Heart left ventricle (tissue), 13 donors: ENCODE measurements around the gene RGL1.

Experiments
- POLR2A ChIP-seq, 2 donors: fragments of 450-650 bp; IDR thresholded peaks; one replicate each; pipeline ENCODE4 v1.6.1; 2017; ENCODE audit warnings: antibody characterized with exemption in 2 of 2, mild to moderate bottlenecking in 2 of 2, moderate library complexity in 2 of 2
- TF ChIP-seq, protein P1 (sequence below), 12 donors: fragments of 200-600 bp; sonication (generic) in 4 of 12; IDR thresholded peaks; one replicate each; pipeline versions ENCODE4 v1.5.0 to v1.8.0; 2018 to 2022; ENCODE audit warnings: antibody characterized with exemption in 12 of 12, mild to moderate bottlenecking in 5 of 12
- donor health status: ischemic (EF 13 %, LVEDD 7.1; RV severe dilation, severe dysfunction).
- donor health status: DM: no; HTN: yes; CAD: no.
- donor health status: DM: no; HTN: no; CAD: no.
- donor health status: ischemic (EF 25% LVEDD 6.9; RV normal size, moderate dysfunction).
- donor health status: ischemic (EF 25% LVEDD 5.7; RV mildly dilated, moderate dysfunction).
- donor health status: ischemic (EF 35%, LVEDD 5.7; RV mildly dilated, moderate dysfunction).
- donor health status: nonischemic (EF 11% LVEDD 7.7; RV severe dilation, severe dysfunction).
- donor health status: DM: yes; HTN: yes; CAD: no.
- donor health status: PGD.
- donor health status: ischemic (EF 29% LVEDD 5.4; RV normal size, mild dysfunction).
- donor health status: nonischemic (EF 23%, LVEDD 6.1; RV moderate dilation, normal function).

DNA sequence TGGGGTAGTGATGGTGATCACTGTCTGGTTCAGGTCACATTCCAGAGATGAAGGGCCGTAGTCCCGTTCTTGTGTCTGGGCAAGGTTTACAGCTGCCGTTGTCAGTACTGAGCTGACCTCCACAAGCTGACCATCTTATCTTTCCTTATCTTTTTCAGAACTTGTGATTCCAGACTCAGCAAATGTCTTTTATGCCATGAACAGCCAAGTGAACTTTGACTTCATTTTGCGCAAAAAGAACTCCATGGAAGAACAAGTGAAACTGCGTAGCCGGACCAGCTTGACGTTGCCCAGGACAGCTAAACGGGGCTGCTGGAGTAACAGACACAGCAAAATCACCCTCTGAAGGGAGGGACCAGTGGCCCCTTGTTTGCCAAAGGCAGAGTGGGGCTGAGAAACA lies 121.0 kb downstream of the RGL1 start:
- TF ChIP-seq, protein P1, sequence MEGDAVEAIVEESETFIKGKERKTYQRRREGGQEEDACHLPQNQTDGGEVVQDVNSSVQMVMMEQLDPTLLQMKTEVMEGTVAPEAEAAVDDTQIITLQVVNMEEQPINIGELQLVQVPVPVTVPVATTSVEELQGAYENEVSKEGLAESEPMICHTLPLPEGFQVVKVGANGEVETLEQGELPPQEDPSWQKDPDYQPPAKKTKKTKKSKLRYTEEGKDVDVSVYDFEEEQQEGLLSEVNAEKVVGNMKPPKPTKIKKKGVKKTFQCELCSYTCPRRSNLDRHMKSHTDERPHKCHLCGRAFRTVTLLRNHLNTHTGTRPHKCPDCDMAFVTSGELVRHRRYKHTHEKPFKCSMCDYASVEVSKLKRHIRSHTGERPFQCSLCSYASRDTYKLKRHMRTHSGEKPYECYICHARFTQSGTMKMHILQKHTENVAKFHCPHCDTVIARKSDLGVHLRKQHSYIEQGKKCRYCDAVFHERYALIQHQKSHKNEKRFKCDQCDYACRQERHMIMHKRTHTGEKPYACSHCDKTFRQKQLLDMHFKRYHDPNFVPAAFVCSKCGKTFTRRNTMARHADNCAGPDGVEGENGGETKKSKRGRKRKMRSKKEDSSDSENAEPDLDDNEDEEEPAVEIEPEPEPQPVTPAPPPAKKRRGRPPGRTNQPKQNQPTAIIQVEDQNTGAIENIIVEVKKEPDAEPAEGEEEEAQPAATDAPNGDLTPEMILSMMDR (IDR thresholded peaks at IDR 0.05) = no peak
- no peak for TF ChIP-seq POLR2A (IDR thresholded peaks at IDR 0.05)
